OCI-M2 (cell line): ENCODE measurements around the gene ADARB2.
"Not testable (repeated sequence)": the region's sequence is repeated elsewhere in the genome, so short reads cannot be mapped to it uniquely, and the experiment has no call there.

Experiments used
- DNase-seq: peaks from one replicate; lab custom pipeline; 2025; ENCODE audit not compliant: unreplicated experiment; lab: John Stamatoyannopoulos, UW

Gene ADARB2

GRCh38 chr10:1335642-1336041 is 401.7 kb downstream of the ADARB2 start:
- no peak for DNase-seq

GRCh38 chr10:1333981-1334380 is 403.3 kb downstream of the ADARB2 start:
- DNase-seq: no peak

GRCh38 chr10:1331560-1331959 is 405.8 kb downstream of the ADARB2 start:
- DNase-seq: no peak

GRCh38 chr10:1329622-1330021 is 407.7 kb downstream of the ADARB2 start:
- DNase-seq: no peak

- no peak for DNase-seq
Measured at GRCh38 chr10:1328981-1329614, 408.2 kb downstream of the ADARB2 start.

- no peak for DNase-seq
Measured at GRCh38 chr10:1328161-1328823, 409.0 kb downstream of the ADARB2 start.

GRCh38 chr10:1327759-1328158 is 409.6 kb downstream of the ADARB2 start:
- DNase-seq: no peak

- DNase-seq: not testable (repeated sequence)
Measured at GRCh38 chr10:1326514-1326913, 410.8 kb downstream of the ADARB2 start.

- DNase-seq: no peak
Measured at GRCh38 chr10:1324903-1325302, 412.4 kb downstream of the ADARB2 start.

GRCh38 chr10:1323951-1324350 is 413.4 kb downstream of the ADARB2 start:
- DNase-seq: no peak

GRCh38 chr10:1320739-1321320 is 416.5 kb downstream of the ADARB2 start:
- DNase-seq: no peak

- no peak for DNase-seq
Measured at GRCh38 chr10:1316809-1317143, 420.5 kb downstream of the ADARB2 start.

- DNase-seq: no peak
Measured at GRCh38 chr10:1316121-1316808, 421.1 kb downstream of the ADARB2 start.

- DNase-seq: no peak
Measured at GRCh38 chr10:1315178-1315577, 422.1 kb downstream of the ADARB2 start.

- no peak for DNase-seq
Measured at GRCh38 chr10:1311726-1312125, 425.6 kb downstream of the ADARB2 start.

- no peak for DNase-seq
Measured at GRCh38 chr10:1310271-1310789, 427.0 kb downstream of the ADARB2 start.

GRCh38 chr10:1309617-1310270 is 427.6 kb downstream of the ADARB2 start:
- DNase-seq: no peak

- DNase-seq: no peak
Measured at GRCh38 chr10:1308962-1309616, 428.2 kb downstream of the ADARB2 start.

GRCh38 chr10:1308173-1308961 is 429.0 kb downstream of the ADARB2 start:
- DNase-seq: no peak

- DNase-seq: no peak
Measured at GRCh38 chr10:1301143-1301542, 436.2 kb downstream of the ADARB2 start.
